Endothelial cell of umbilical vein (primary cell): ENCODE results near the gene OR51G1.

Experiments
- CTCF ChIP-seq, 2 donors: IDR thresholded peaks; 1 replicate in 1 of 2; 2 replicates in 1 of 2; pipeline ENCODE4 v1.5.1; 2011; ENCODE audit warnings: low read length in 2 of 2, mild to moderate bottlenecking in 2 of 2, moderate library complexity in 2 of 2, control low read depth in 1 of 2, inconsistent platforms in 1 of 2, low read depth in 1 of 2; ENCODE audit not compliant: insufficient read depth in 1 of 2; ENCODE audit errors: extremely low read depth in 1 of 2
- EZH2 ChIP-seq: IDR thresholded peaks from 2 replicates; pipeline ENCODE4 v1.6.1; 2012; ENCODE audit warnings: borderline replicate concordance, low read depth, mild to moderate bottlenecking, moderate library complexity, low read length, inconsistent platforms; ENCODE audit not compliant: severe bottlenecking
- FOS ChIP-seq: IDR thresholded peaks from 2 replicates; pipeline ENCODE4 v1.6.1; 2011; ENCODE audit warnings: mild to moderate bottlenecking, low read length, moderate library complexity, borderline replicate concordance; ENCODE audit not compliant: insufficient read depth
- POLR2A ChIP-seq: IDR thresholded peaks from 2 replicates; pipeline ENCODE4 v1.6.1; 2012; ENCODE audit warnings: low read depth, mild to moderate bottlenecking, control low read depth, low read length
- POLR2AphosphoS5 ChIP-seq: IDR thresholded peaks from 2 replicates; pipeline ENCODE4 v1.6.1; 2012; ENCODE audit warnings: low read depth, mild to moderate bottlenecking, control low read depth, low read length, moderate library complexity; ENCODE audit not compliant: insufficient read depth
- TF ChIP-seq, protein P1 (sequence below): IDR thresholded peaks from 2 replicates; pipeline ENCODE4 v1.6.1; 2011; ENCODE audit not compliant: insufficient read depth, insufficient read length

GRCh38 chr11:4962816-4963215 is 38.7 kb upstream of the OR51G1 start:
- no peak for TF ChIP-seq CTCF (IDR thresholded peaks at IDR 0.05; ENCODE audit: extremely low read depth in 1 of 2, insufficient read depth in 1 of 2, low read depth in 1 of 2, low read length in 2 of 2)
- TF ChIP-seq FOS, result no peak
- TF ChIP-seq POLR2A, result no peak
- TF ChIP-seq, protein P1, sequence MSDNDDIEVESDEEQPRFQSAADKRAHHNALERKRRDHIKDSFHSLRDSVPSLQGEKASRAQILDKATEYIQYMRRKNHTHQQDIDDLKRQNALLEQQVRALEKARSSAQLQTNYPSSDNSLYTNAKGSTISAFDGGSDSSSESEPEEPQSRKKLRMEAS, result no peak
- no peak for TF ChIP-seq POLR2AphosphoS5
- TF ChIP-seq EZH2, result no peak
